Measurements from ENCODE around the gene EDRF1. TPM values are rescaled to one million over a fixed set of nuclear protein-coding genes. Genes with fewer than 3 reads are reported as not detected.

EDRF1 gene
- total and polyA plus RNA-seq, 2 of the 13 experiments (the other 11 are each of a cell fraction or from before 2014, with no cell fraction given): 16.9 to 26.7 TPM

GRCh38 chr10:125797994-125798662, 78.6 kb downstream of the EDRF1 start (continued):
- TF ChIP-seq ZNF646 (CRISPR knock-in tag; IDR thresholded peaks at IDR 0.05) (no peak), ZNF574 (CRISPR knock-in tag; IDR thresholded peaks at IDR 0.05) (0 out of 2 replicates have a peak, but pooled peaks have one; percentile 7), ZBTB8A (CRISPR knock-in tag; IDR thresholded peaks at IDR 0.05; ENCODE audit: borderline replicate concordance, low read depth) (no peak), ZBTB2 (CRISPR knock-in tag; IDR thresholded peaks at IDR 0.05; ENCODE audit: low read depth) (no peak), ZNF883 (CRISPR knock-in tag; IDR thresholded peaks at IDR 0.05; ENCODE audit: not compliant biosample characterization) (no peak), ELF1 (CRISPR knock-in tag; IDR thresholded peaks at IDR 0.05) (peak; percentile 30; the same call in 1 of the 2 replicates), PRDM10 (CRISPR knock-in tag; IDR thresholded peaks at IDR 0.05; ENCODE audit: low read depth) (0 out of 2 replicates have a peak, but pooled peaks have one; percentile 40)

Measured in HepG2 (cell line).